Mucosa of gallbladder (tissue), 1 donor: ENCODE measurements around the gene MYL11. TPM values are rescaled to one million over a fixed set of nuclear protein-coding genes. Genes with fewer than 3 reads are reported as not detected.
A peak's percentile ranks its signal among the peaks of the same experiment; 100 is the strongest.
"Not testable (repeated sequence)": the region's sequence is repeated elsewhere in the genome, so short reads cannot be mapped to it uniquely, and the experiment has no call there.

Source experiments
- DNase-seq: peaks from one replicate; pipeline ENCODE4 v3.0.0-alpha.2; 2020; ENCODE audit warnings: low spot score
- total RNA-seq: library from RNA; stranded (reverse); gene quantifications from one replicate; pipeline ENCODE4 v1.2.1, GENCODE V29; 2021
- donor health status: DM: no; HTN: no; CAD: no.

Gene MYL11
- total RNA-seq, 1 donor from 2014 or later = 1.3 TPM

DNA sequence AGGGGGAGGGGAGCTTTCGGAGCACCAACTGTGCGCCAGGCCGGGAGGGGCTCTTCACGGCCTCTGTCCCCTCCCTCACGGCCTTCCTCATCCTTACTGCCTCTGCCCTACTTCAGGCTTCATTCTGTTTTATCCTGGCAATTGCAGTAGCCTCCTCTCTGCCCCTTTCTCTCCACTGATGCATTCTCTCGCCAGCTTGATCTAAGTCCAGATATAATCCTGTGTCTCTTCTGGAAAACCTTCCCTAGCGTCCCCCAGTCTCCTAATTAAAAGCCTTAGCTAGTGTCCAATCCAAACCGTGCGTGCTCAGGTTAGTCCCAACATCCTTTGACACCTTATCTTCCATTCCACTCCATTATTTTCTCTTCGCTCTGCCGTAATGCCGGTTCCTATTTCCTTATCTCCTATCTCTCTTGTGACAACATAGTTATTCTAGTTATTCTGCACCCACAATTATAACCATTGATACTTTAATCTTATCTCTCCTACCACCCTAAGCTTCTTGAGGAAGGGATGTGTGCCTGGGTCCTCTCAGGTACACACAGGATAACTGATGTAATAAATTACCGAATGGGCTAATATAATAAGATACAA, 21.5 kb downstream of the MYL11 start:
- DNase-seq = no peak

DNA sequence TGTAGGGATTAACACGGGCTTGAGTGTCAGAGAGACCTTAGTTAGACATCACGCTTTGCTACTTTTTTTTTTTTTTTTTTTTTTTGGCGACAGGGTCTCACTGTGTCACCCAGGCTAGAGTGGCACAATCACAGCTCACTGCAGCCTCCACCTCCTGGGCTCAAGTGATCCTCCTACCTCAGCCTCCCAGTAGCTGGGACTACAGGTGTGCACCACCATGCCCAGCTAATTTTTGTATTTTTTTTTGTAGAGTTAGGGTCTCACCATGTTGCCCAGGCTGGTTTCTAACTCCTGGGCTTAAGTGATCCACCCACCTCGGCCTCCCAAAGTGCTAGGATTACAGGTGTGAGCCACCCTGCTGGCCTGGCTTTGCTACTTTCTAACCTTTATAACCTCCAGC, 22.0 kb downstream of the MYL11 start:
- not testable (repeated sequence) for DNase-seq

GRCh38 chr16:30397056-30397455, 22.5 kb downstream of the MYL11 start:
- no peak for DNase-seq

DNA sequence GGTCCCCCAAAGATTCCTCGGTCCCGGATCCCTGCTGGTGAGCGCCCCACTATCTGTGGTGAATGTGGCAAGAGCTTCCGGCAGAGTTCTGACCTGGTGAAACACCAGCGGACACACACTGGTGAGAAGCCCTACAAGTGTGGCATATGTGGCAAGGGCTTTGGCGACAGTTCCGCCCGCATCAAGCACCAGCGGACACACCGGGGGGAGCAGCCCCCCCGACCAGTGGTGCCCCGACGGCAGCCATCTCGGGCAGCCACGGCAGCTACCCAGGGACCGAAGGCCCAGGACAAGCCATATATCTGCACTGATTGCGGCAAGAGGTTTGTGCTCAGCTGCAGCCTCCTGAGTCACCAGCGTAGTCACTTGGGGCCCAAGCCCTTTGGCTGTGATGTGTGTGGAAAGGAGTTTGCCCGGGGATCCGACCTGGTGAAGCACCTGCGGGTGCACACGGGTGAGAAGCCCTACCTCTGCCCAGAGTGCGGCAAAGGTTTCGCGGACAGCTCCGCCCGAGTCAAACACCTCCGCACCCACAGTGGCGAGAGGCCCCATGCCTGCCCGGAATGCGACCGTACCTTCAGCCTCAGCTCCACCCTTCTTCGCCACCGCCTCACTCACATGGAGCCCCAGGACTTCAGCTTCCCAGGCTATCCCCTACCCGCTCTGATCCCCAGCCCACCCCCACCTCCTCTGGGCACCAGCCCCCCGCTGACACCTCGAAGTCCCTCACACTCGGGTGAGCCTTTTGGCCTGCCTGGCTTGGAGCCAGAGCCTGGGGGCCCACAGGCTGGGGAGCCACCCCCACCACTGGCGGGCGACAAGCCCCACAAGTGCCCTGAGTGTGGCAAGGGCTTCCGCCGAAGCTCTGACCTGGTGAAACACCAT, 23.4 kb downstream of the MYL11 start:
- DNase-seq = no peak

GRCh38 chr16:30398661-30399434, 24.2 kb downstream of the MYL11 start:
- no peak for DNase-seq

- no peak for DNase-seq
Observed at GRCh38 chr16:30399435-30400186, 25.0 kb downstream of the MYL11 start.

DNA sequence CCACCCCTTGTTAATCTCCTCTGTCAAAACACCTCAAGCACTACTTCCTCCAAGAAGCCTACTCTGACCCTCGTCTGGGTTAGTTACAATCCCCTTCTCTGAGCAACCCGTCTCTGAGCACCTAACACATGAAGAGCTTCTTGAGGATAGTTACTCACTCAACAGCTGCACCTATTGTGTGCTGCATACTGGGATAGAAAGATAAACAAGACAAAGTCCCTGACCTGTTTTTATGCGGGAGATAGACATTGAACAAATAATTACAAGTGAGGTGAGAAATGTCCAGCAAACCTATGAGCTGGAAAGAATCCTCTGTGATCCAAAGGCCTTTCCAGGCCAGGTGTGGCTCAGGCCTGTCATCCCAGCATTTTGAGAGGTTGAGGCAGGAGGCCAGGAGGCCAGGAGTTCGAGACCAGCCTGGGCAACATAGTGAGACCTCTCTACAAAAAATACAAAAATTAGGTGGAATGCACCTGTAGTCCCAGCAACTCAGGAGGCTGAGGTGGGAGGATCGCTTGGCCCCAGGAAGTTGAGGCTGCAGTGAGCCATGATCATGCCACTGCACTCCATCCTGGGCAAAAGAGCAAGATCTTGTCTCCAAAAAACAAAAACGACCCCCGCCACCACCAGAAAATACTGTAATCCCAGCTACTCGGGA, 27.3 kb downstream of the MYL11 start:
- DNase-seq = no peak

DNA sequence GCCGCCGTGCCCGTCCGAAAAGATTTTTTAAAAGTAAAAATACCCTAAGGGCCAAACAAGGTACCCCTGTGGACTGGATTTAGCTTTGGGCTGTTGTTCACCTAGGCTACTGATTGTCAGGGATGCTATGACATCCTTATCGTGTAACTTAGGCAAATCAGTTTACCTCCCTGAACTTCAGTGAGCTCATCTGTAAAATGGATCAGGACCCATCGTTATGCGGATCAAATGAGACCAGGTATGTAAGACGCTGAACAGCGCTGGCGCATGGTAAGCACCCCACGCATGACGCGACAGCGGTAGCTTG, 32.1 kb downstream of the MYL11 start:
- DNase-seq = no peak

- DNase-seq = peak; percentile 94
Observed at GRCh38 chr16:30407102-30407803, 32.7 kb downstream of the MYL11 start, which contains the start of gene ZNF771. Gene ZNF771 (plus strand): TSS chr16:30407606. CDS start chr16:30408054, 448 bp downstream.

GRCh38 chr16:30407804-30408534, 33.4 kb downstream of the MYL11 start:
- no peak for DNase-seq

DNA sequence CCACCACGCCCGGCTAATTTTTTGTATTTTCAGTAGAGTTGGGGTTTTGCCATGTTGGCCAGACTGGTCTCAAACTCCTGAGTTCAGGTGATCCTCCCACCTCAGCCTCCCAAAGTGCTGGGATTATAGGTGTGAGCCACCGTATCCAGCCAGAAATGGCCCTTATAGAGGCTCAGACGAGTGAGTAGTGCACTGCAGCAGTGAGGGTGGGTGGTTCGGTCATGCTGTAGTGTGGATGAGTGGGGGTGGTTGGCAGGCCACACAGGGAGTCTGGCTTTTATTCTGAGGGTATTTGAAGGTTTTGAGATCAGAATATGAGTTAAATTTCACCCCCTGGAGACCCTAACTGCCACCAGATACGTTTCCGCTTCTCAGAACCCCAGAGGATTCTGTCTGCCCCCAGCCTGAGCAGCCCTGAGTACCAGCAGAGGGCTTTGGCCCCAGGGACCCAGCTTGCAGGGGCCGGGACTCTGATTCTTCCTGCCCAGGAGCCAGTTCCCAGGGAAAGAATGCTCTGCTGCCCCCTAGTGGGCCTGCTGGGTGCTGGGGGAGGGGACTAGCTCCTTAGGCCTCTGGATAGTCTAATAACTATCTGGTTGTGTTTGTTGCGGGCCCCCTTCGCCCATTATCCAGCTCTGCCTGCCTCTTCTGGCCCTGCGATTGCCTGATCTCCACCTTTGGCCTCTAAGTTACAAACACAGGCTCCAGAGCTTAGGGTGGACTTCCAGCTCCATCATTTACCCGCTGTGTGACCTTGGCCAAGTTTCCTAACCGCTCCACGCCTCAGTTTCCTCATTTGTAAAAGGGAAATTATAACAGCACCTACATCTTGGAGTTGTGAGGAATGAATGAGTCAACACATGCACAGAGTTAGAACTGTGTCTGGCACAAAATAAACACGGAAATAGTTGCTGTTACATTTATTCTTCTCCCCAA, 34.8 kb downstream of the MYL11 start:
- DNase-seq = peak; percentile 93

DNA sequence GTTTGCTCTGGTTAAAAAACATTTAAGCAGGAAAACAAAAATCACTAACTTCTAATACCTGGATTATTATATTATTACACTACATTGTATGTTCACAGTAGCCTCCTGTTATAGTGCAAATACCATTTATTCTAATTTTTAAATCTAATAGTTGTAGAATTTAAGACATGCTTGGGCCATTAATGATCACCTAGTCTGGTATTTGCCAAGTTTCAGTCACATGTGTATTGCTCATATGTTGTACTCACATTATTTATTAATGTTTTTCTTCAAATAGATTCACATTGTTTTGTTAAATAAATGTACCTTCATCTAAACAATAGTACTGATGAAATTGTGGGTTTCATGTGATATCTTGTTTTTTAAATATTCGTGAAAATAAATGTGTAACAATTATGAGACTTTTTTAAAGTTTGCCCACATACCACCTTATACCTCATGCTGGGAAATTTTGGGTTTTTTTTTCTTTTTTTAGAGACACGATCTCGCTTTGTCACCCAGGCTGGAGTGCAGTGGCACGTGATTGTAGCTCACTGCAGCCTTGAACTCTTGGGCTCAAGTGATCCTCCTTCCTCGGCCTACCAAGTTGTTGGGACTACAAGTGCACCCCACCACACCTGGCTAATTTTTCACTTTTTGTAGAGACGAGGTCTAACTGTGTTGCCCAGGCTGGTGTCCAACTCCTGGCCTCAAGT, 38.7 kb downstream of the MYL11 start:
- no peak for DNase-seq

DNA sequence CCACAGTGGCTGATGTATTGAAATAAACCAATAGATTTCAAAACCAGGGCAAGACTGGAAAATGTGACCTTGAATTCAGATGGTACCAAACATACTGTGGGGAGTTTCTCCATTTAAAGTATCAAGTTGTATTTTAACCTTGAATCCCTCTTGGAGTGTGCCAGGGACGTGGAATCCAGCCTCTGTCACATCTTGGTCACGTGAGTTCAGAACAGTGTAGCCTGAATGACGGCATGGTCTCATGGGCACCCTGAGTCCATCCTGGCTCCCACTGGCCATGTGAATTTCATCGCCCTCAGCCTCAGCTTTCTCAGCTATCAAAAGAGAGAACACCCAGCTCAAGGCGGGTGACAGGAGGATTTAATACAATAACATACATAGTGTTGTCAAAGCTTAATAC, 39.6 kb downstream of the MYL11 start:
- no peak for DNase-seq

DNA sequence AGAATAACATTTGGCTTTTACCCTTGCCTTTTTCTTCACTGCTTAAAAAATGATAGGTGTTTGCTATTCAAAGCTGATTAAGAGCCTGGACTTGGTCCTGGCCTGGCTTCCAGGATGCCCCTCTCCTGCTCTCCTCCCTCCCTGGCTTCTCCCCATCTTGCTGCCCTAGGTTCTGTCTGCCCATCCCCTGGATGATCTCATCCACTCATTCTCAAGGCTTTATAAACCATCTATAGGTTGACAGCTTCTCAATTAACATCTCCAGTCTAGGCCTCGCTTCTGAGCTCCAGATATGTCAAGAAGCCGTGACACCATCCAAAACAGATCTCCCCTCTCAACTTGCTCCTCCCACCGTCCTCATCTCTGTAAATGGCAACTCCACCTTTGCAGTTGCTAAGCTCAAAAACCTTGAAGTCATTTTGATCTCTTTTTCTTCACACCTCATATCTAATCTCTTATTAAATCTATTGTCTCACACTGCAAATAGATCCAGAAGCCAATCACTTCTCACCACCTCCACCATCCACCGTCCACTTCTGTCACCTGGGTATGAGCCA, 41.5 kb downstream of the MYL11 start:
- no peak for DNase-seq

DNA sequence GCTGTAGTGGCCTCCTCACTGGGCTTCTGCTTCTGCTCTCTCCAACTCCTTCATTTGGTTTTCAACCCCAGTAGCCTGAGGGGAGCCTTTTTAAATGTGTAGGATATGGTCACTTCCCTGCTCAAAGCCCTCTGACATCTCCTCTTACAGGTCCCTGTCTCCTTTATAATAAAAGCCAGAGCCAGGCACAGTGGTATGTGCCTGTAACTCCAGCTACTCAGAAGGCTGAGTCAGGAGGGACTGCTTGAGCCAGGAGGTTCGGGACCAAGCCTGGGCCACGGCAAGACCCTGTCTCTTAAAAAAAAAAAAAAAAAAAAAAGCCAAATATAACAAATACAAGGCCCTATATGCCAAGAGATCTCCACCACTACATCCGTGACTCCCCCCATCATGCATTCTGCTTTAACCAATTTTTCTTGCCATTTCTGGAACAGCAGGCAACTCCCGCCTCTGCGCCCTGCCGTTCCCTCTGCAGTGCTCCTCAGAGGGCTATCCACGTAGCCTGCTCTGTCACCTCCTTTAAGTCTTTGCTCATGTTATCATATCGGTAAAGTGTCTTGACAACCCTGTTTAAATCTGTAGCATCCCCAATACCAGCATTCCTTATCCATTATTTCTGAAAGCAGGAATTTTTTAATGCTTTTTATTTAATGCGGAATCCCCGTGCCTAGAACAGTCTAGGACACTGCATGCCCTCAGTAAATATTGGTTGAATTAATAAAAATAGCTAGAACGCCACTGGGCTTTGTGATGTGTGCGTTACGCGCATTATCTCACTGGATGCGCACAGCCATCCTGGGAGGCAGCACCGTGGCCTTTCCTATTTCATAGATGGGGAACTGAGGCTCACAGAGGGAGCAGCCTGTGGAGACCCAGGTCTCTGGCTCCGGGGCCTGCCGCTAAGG, 42.3 kb downstream of the MYL11 start:
- DNase-seq = no peak

GRCh38 chr16:30417529-30418349, 43.1 kb downstream of the MYL11 start:
- peak; percentile 90 for DNase-seq
